SU-DHL-6 (cell line): ENCODE results near the gene ST7.

Experiments used
- H2AFZ ChIP-seq: fragments of 200-600 bp; sonication (generic); 2 replicates; pipeline ENCODE4 v1.6.1; 2014; ENCODE audit warnings: low read depth, mild to moderate bottlenecking, moderate library complexity, mixed read lengths, antibody characterized with exemption, low read length; ENCODE audit not compliant: severe bottlenecking
- H3F3A ChIP-seq: fragments of 200-600 bp; shearing (Covaris generic); 2 replicates; pipeline ENCODE4 v1.6.0; 2016; ENCODE audit warnings: antibody characterized with exemption, mild to moderate bottlenecking; ENCODE audit not compliant: insufficient read depth
- H3K27ac ChIP-seq: fragments of 200-600 bp; sonication (generic); 2 replicates; pipeline ENCODE4 v1.5.1; 2016; ENCODE audit warnings: low read depth, mild to moderate bottlenecking, low read length, moderate library complexity, mixed read lengths
- H3K27me3 ChIP-seq: fragments of 200-600 bp; sonication (generic), shearing (Covaris generic); 2 replicates; pipeline ENCODE4 v1.6.0; 2014; ENCODE audit warnings: mild to moderate bottlenecking, low read length
- H3K36me3 ChIP-seq: fragments of 200-600 bp; sonication (generic); 2 replicates; pipeline ENCODE4 v1.6.1; 2014; ENCODE audit warnings: mild to moderate bottlenecking, low read length, mixed read lengths
- H3K4me2 ChIP-seq: fragments of 300-600, 200-600 bp; shearing (Covaris generic), sonication (generic); 2 replicates; pipeline ENCODE4 v1.6.0; 2014; ENCODE audit warnings: low read length, low read depth, mild to moderate bottlenecking; ENCODE audit not compliant: poor library complexity, severe bottlenecking
- H3K4me3 ChIP-seq: fragments of 200-600 bp; sonication (generic); 2 replicates; pipeline ENCODE4 v1.5.1; 2014; ENCODE audit warnings: antibody characterized with exemption, low read length, mild to moderate bottlenecking, mixed read lengths; ENCODE audit not compliant: insufficient read depth, poor library complexity, severe bottlenecking
- H3K79me2 ChIP-seq: fragments of 200-600 bp; sonication (generic); 2 replicates; pipeline ENCODE4 v1.6.1; 2014; ENCODE audit warnings: mild to moderate bottlenecking, low read length, moderate library complexity; ENCODE audit not compliant: insufficient read depth
- H3K9ac ChIP-seq: fragments of 200-600 bp; sonication (generic); 2 replicates; pipeline ENCODE4 v1.7.0; 2014; ENCODE audit warnings: mild to moderate bottlenecking, low read length
- H3K9me2 ChIP-seq: fragments of 200-600 bp; sonication (generic); replicated peaks from 2 replicates; pipeline ENCODE4 v1.6.1; 2014; ENCODE audit warnings: low read length; ENCODE audit not compliant: insufficient read depth
- H3K9me3 ChIP-seq: fragments of 200-600 bp; sonication (generic); 2 replicates; pipeline ENCODE4 v1.6.1; 2014; ENCODE audit warnings: low read length, mixed read lengths; ENCODE audit not compliant: insufficient read depth
- H4K20me1 ChIP-seq: fragments of 200-600 bp; sonication (generic); 2 replicates; pipeline ENCODE4 v1.6.1; 2014; ENCODE audit warnings: low read depth, mild to moderate bottlenecking, antibody characterized with exemption, low read length, moderate library complexity, mixed read lengths
- CTCF ChIP-seq: fragments of 200-600 bp; sonication (generic); IDR thresholded peaks from one replicate; pipeline ENCODE4 v1.5.1; 2017; ENCODE audit warnings: antibody characterized with exemption, mild to moderate bottlenecking, low read length, moderate library complexity; ENCODE audit not compliant: insufficient read depth, poor library complexity, severe bottlenecking
- EZH2phosphoT487 ChIP-seq: fragments of 200-600 bp; sonication (generic), shearing (Covaris generic); conservative IDR thresholded peaks from 2 replicates; pipeline ENCODE4 v1.6.1; 2018; ENCODE audit warnings: mild to moderate bottlenecking, antibody characterized with exemption, low read length, moderate library complexity, mixed read lengths

The ST7 gene

GRCh38 chr7:117173035-117173770, 219.9 kb downstream of the ST7 start:
- Histone ChIP-seq H3K4me2 (no peak overlapping the region), H3K9ac (no peak overlapping the region), H2AFZ (no peak overlapping the region), H3K36me3 (no peaks in the 10 kb centered on the region), H3K27me3 (no peaks in the 10 kb centered on the region), H3K27ac (no peak overlapping the region), H3K9me3 (no peaks in the 10 kb centered on the region), H3K79me2 (no peaks in the 10 kb centered on the region), H4K20me1 (no peaks in the 10 kb centered on the region), H3K4me3 (no peak overlapping the region), H3F3A (no peaks in the 10 kb centered on the region), H3K9me2 (no peaks in the 10 kb centered on the region)
- TF ChIP-seq CTCF (no peak), EZH2phosphoT487 (no peak)

GRCh38 chr7:117176206-117176605, 222.9 kb downstream of the ST7 start:
- H3K79me2 ChIP-seq: no peaks in the 10 kb centered on the region
- no peak overlapping the region for H3K27ac ChIP-seq
- no peak overlapping the region for H3K9ac ChIP-seq
- no peak for TF ChIP-seq CTCF
- no peak for TF ChIP-seq EZH2phosphoT487
- H3K4me3 ChIP-seq: no peak overlapping the region
- no peaks in the 10 kb centered on the region for H3K9me2 ChIP-seq
- H4K20me1 ChIP-seq: no peaks in the 10 kb centered on the region
- no peaks in the 10 kb centered on the region for H3K36me3 ChIP-seq
- no peak overlapping the region for H2AFZ ChIP-seq
- no peaks in the 10 kb centered on the region for H3K9me3 ChIP-seq
- no peaks in the 10 kb centered on the region for H3F3A ChIP-seq
- no peak overlapping the region for H3K4me2 ChIP-seq
- no peaks in the 10 kb centered on the region for H3K27me3 ChIP-seq

GRCh38 chr7:117178600-117178999, 225.3 kb downstream of the ST7 start:
- Histone ChIP-seq H3K79me2 (no peaks in the 10 kb centered on the region), H3K27ac (no peak overlapping the region), H3K27me3 (no peaks in the 10 kb centered on the region), H3K4me3 (no peak overlapping the region), H3K9ac (no peak overlapping the region), H3K9me2 (no peaks in the 10 kb centered on the region), H2AFZ (no peak overlapping the region), H3F3A (no peaks in the 10 kb centered on the region), H4K20me1 (no peaks in the 10 kb centered on the region), H3K36me3 (no peaks in the 10 kb centered on the region), H3K9me3 (no peaks in the 10 kb centered on the region), H3K4me2 (no peak overlapping the region)
- TF ChIP-seq CTCF: no peak
- no peak for TF ChIP-seq EZH2phosphoT487

GRCh38 chr7:117179701-117180100, 226.4 kb downstream of the ST7 start:
- Histone ChIP-seq H3F3A (no peaks in the 10 kb centered on the region), H3K4me2 (no peak overlapping the region), H3K9ac (no peak overlapping the region), H4K20me1 (no peaks in the 10 kb centered on the region), H2AFZ (no peak overlapping the region), H3K9me3 (no peaks in the 10 kb centered on the region), H3K4me3 (no peak overlapping the region), H3K79me2 (no peaks in the 10 kb centered on the region), H3K9me2 (no peaks in the 10 kb centered on the region), H3K36me3 (no peaks in the 10 kb centered on the region), H3K27me3 (no peaks in the 10 kb centered on the region), H3K27ac (no peak overlapping the region)
- TF ChIP-seq CTCF (no peak), EZH2phosphoT487 (no peak)
